Smooth muscle cell (in vitro differentiated cells): ENCODE measurements around the gene PPP2R2D. TPM values are rescaled to one million over a fixed set of nuclear protein-coding genes. Genes with fewer than 3 reads are reported as not detected.

Source experiments
- DNase-seq: peaks from one replicate; lab custom pipeline; 2025; ENCODE audit not compliant: unreplicated experiment; lab: John Stamatoyannopoulos, UW
- H2AFZ ChIP-seq: fragments of 200-600 bp; sonication (generic); 2 replicates; pipeline ENCODE4 v1.6.0; 2016; ENCODE audit warnings: antibody characterized with exemption, low read depth, mild to moderate bottlenecking
- H3F3A ChIP-seq: fragments of 200-600 bp; sonication (generic); 2 replicates; pipeline ENCODE4 v1.6.0; 2017; ENCODE audit warnings: antibody characterized with exemption, low read depth
- H3K27ac ChIP-seq: fragments of 200-600 bp; sonication (generic); 2 replicates; pipeline ENCODE4 v1.5.1; 2016; ENCODE audit warnings: low read depth, mild to moderate bottlenecking
- H3K27me3 ChIP-seq: fragments of 200-600 bp; sonication (generic); 2 replicates; pipeline ENCODE4 v1.6.1; 2016; ENCODE audit warnings: low read depth, mild to moderate bottlenecking
- H3K36me3 ChIP-seq: fragments of 200-600 bp; sonication (generic); 2 replicates; pipeline ENCODE4 v1.5.1; 2016; ENCODE audit warnings: low read depth
- H3K4me1 ChIP-seq: fragments of 200-600 bp; sonication (generic); 2 replicates; pipeline ENCODE4 v1.5.1; 2016; ENCODE audit warnings: low read depth
- H3K4me2 ChIP-seq: fragments of 200-600 bp; sonication (generic); 2 replicates; pipeline ENCODE4 v1.6.0; 2016; ENCODE audit warnings: mild to moderate bottlenecking
- H3K4me3 ChIP-seq: fragments of 200-600 bp; sonication (generic); 2 replicates; pipeline ENCODE4 v1.5.1; 2016; ENCODE audit warnings: mild to moderate bottlenecking
- H3K79me2 ChIP-seq: fragments of 200-600 bp; sonication (generic); 2 replicates; pipeline ENCODE4 v1.6.0; 2016; ENCODE audit warnings: low read depth, mild to moderate bottlenecking
- H3K9ac ChIP-seq: fragments of 200-600 bp; sonication (generic); 2 replicates; pipeline ENCODE4 v1.6.0; 2016; ENCODE audit warnings: low read depth
- H3K9me3 ChIP-seq: fragments of 200-600 bp; sonication (generic); replicated peaks from 2 replicates; pipeline ENCODE4 v1.5.1; 2016; ENCODE audit warnings: low read depth
- H4K20me1 ChIP-seq: fragments of 200-600 bp; sonication (generic); 2 replicates; pipeline ENCODE4 v1.6.0; 2016; ENCODE audit warnings: low read depth
- WGBS: methylation state at CpG from one replicate; pipeline ENCODE4 v1.1.7; 2016; ENCODE audit warnings: low lambda C conversion rate; 5-methylcytosine and 5-hydroxymethylcytosine counted together
- polyA plus RNA-seq: library from polyadenylated mRNA; unstranded; fragments of >200 nt; fragmentation: Nextera tagmentation; extraction: Ambion mirVana; gene quantifications from 2 replicates; pipeline ENCODE4 v1.2.1, GENCODE V29; 2016
- total RNA-seq: library from RNA; depleted of rRNA; stranded (reverse); fragments of >200 nt; gene quantifications from 2 replicates; pipeline ENCODE4 v1.2.3, GENCODE V29; 2014
- TF ChIP-seq, protein P1 (sequence below): fragments of 200-600 bp; sonication (generic); IDR thresholded peaks from 2 replicates; pipeline ENCODE4 v1.5.1; 2017; ENCODE audit warnings: borderline replicate concordance, mild to moderate bottlenecking, antibody characterized with exemption; ENCODE audit not compliant: insufficient read depth, poor library complexity, severe bottlenecking

The PPP2R2D gene
- total and polyA plus RNA-seq, 2 experiments from 2014 or later: 22.5 to 27.1 TPM

DNA sequence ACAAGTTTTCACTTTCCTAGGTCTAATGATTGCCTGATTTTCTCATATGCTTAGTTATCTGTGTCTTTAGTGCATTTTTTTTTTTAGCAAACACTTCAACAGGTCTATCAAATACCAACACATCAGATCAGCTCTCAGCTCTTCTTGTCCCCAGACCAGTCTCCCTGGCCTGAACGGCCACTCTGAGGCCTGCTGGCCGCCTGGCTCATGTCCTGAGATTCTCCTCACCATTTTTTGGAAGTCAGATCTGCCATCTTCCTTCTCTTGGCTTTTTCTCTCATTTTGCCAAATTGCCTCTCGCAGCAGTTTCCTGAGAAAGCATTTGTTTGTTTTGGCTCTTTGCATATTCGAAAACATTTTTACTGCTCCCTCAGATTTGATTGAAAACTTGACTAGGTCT lies 29.3 kb downstream of the PPP2R2D start:
- TF ChIP-seq, protein P1, sequence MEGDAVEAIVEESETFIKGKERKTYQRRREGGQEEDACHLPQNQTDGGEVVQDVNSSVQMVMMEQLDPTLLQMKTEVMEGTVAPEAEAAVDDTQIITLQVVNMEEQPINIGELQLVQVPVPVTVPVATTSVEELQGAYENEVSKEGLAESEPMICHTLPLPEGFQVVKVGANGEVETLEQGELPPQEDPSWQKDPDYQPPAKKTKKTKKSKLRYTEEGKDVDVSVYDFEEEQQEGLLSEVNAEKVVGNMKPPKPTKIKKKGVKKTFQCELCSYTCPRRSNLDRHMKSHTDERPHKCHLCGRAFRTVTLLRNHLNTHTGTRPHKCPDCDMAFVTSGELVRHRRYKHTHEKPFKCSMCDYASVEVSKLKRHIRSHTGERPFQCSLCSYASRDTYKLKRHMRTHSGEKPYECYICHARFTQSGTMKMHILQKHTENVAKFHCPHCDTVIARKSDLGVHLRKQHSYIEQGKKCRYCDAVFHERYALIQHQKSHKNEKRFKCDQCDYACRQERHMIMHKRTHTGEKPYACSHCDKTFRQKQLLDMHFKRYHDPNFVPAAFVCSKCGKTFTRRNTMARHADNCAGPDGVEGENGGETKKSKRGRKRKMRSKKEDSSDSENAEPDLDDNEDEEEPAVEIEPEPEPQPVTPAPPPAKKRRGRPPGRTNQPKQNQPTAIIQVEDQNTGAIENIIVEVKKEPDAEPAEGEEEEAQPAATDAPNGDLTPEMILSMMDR: no peak
- Histone ChIP-seq H3K4me1 (peaks cover 7% of the 10 kb centered on the region), H3K9me3 (peaks cover 3% of the 10 kb centered on the region), H3K4me3 (no peak overlapping the region), H3K27me3 (no peaks in the 10 kb centered on the region), H3K9ac (no peak overlapping the region), H2AFZ (no peak overlapping the region), H3K79me2 (peaks cover 88% of the 10 kb centered on the region), H3F3A (peaks cover 6% of the 10 kb centered on the region), H3K27ac (no peak overlapping the region), H3K36me3 (no peaks in the 10 kb centered on the region), H4K20me1 (peaks cover 100% of the 10 kb centered on the region), H3K4me2 (no peak overlapping the region)
- no peak for DNase-seq
- 96% methylated on average over 4 of the region's 4 CpGs for WGBS

DNA sequence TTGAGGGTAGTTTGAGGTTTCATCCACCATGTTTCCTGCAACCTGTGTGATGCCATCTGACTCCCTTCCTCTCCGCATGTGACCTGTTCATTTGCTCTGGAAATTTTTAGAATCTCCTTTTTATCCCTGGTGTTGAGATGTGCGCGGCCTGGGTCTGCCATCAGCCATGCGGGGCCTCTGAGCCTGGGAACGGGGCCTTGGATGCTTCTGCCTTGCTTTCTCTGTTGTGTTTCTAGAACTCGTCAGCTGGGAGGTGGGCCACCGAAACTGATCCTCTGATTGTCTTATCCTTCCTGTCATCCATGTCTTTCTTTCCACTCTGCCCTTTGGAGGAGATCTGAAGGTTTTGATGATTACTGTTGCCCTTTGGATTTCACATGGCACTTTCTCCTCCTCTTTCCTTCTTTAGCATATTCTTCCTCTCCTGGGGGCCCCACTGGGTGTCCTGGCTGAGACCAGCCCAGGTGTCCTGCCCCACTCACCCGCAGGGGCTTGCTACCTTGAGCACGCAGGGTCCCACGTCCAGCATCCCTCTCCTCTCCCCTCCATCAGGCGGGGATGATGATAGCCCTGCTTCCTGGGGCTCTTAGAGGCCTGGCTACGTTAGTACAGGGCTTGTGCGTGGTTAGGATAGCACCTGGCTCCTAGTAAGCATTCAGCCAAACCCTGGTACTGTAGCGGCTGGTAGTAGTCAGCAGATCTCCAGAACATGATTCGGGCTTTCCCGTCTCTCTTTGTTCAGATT lies 29.9 kb downstream of the PPP2R2D start:
- TF ChIP-seq, protein P1: no peak
- Histone ChIP-seq H3K27ac (no peak overlapping the region), H4K20me1 (peaks cover 100% of the 10 kb centered on the region), H3F3A (peaks cover 6% of the 10 kb centered on the region), H3K9ac (no peak overlapping the region), H3K79me2 (peaks cover 82% of the 10 kb centered on the region), H3K4me3 (no peak overlapping the region), H2AFZ (no peak overlapping the region), H3K9me3 (no peaks in the 10 kb centered on the region), H3K27me3 (no peaks in the 10 kb centered on the region), H3K4me1 (peaks cover 7% of the 10 kb centered on the region), H3K36me3 (no peaks in the 10 kb centered on the region), H3K4me2 (no peak overlapping the region)
- 93% methylated on average over 16 of the region's 16 CpGs for WGBS
- DNase-seq: no peak

DNA sequence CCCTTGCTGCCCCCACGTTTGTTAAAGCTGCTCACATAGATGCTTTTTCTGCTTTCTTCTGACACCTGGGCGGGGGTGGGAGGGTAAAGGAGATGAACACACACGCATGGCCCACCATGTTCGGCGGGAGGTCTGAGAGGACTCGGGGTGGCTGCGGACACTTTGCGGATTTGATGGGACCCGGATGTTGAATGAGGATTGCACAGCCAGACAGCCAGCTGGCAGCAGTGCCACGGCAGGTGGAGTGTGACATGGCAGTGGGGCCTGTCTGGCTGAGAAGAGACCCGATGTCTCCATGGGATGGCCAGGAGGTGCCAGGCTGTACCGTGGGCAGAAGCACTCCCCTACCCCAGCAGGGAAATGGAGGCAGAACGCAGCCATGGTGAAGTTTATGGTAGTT lies 31.2 kb downstream of the PPP2R2D start:
- H3K4me1 ChIP-seq: peaks cover 7% of the 10 kb centered on the region
- H3K27ac ChIP-seq: no peak overlapping the region
- no peaks in the 10 kb centered on the region for H3K27me3 ChIP-seq
- no peaks in the 10 kb centered on the region for H3K9me3 ChIP-seq
- peaks cover 100% of the 10 kb centered on the region for H4K20me1 ChIP-seq
- no peak for DNase-seq
- H3K4me3 ChIP-seq: no peak overlapping the region
- H3F3A ChIP-seq: no peaks in the 10 kb centered on the region
- no peaks in the 10 kb centered on the region for H3K36me3 ChIP-seq
- 90% methylated on average over 13 of the region's 13 CpGs for WGBS
- no peak overlapping the region for H3K9ac ChIP-seq
- TF ChIP-seq, protein P1: no peak
- H2AFZ ChIP-seq: no peak overlapping the region
- no peak overlapping the region for H3K4me2 ChIP-seq
- peaks cover 70% of the 10 kb centered on the region for H3K79me2 ChIP-seq
